ENCODE measurements around the gene PRRT2. TPM values are rescaled to one million over a fixed set of nuclear protein-coding genes. Genes with fewer than 3 reads are reported as not detected.
A peak's percentile ranks its signal among the peaks of the same experiment; 100 is the strongest.

PRRT2 gene
- total and polyA plus RNA-seq, 10 of the 15 experiments (the other 5 are each of a cell fraction or from before 2014, with no cell fraction given) = 0.08 to 0.49 (median 0.12) TPM; not detected in 4

DNA sequence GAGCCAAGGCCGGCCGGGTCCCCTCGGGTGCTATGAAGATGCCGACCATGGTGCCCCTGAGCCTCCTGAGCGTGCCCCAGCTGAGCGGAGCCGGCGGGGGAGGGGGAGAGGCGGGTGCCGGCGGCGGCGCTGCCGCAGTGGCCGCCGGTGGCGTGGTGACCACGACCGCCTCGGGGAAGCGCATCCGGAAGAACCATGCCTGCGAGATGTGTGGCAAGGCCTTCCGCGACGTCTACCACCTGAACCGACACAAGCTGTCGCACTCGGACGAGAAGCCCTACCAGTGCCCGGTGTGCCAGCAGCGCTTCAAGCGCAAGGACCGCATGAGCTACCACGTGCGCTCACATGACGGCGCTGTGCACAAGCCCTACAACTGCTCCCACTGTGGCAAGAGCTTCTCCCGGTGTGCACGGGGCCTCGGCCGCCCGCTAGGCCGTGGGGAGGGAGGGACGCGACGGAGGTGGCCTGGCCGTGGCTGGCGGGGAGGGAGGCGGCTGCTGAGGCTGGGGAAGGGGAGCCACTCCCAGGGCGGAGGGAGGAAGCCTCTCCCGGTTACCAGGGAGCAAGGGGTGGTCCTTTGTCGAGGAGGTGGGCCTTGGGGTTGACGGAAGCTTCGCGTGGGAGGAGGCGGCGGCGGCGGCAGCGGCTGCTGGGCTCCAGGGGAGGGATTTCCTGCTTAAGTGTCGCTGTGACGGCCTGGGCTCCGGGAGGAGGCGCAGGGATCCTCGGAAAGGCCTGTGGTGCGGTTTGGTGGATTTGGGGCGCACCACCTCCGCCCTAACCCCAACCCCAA lies 4.4 kb upstream of the PRRT2 start (continued):
- TF ChIP-seq FOS (IDR thresholded peaks at IDR 0.05; ENCODE audit: borderline replicate concordance, extremely low read depth, insufficient read length) = no peak
- TF ChIP-seq, protein P1, sequence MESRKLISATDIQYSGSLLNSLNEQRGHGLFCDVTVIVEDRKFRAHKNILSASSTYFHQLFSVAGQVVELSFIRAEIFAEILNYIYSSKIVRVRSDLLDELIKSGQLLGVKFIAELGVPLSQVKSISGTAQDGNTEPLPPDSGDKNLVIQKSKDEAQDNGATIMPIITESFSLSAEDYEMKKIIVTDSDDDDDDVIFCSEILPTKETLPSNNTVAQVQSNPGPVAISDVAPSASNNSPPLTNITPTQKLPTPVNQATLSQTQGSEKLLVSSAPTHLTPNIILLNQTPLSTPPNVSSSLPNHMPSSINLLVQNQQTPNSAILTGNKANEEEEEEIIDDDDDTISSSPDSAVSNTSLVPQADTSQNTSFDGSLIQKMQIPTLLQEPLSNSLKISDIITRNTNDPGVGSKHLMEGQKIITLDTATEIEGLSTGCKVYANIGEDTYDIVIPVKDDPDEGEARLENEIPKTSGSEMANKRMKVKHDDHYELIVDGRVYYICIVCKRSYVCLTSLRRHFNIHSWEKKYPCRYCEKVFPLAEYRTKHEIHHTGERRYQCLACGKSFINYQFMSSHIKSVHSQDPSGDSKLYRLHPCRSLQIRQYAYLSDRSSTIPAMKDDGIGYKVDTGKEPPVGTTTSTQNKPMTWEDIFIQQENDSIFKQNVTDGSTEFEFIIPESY (IDR thresholded peaks at IDR 0.05) = no peak
- 0 out of 2 replicates have a peak, but pooled peaks have one; percentile 4 for TF ChIP-seq TBL1XR1 (IDR thresholded peaks at IDR 0.05; ENCODE audit: low read depth, low read length)
- TF ChIP-seq MEF2A (IDR thresholded peaks at IDR 0.05; ENCODE audit: insufficient read depth, low read depth, low read length) = no peak
- TF ChIP-seq NR2C1 (IDR thresholded peaks at IDR 0.05) = no peak
- TF ChIP-seq, protein P2, sequence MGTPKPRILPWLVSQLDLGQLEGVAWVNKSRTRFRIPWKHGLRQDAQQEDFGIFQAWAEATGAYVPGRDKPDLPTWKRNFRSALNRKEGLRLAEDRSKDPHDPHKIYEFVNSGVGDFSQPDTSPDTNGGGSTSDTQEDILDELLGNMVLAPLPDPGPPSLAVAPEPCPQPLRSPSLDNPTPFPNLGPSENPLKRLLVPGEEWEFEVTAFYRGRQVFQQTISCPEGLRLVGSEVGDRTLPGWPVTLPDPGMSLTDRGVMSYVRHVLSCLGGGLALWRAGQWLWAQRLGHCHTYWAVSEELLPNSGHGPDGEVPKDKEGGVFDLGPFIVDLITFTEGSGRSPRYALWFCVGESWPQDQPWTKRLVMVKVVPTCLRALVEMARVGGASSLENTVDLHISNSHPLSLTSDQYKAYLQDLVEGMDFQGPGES (IDR thresholded peaks at IDR 0.05) = no peak
- no peak for TF ChIP-seq ESRRA (IDR thresholded peaks at IDR 0.05; ENCODE audit: low read length)
- no peak for TF ChIP-seq SREBF2 (IDR thresholded peaks at IDR 0.05; ENCODE audit: low read length)
- TF ChIP-seq TCF3 (IDR thresholded peaks at IDR 0.05; ENCODE audit: borderline replicate concordance, insufficient read depth, low read depth, low read length) = no peak; the same call in 1 of the 2 replicates
- peak; percentile 88 for TF ChIP-seq POLR2A (IDR thresholded peaks at IDR 0.05; ENCODE audit: low read depth, low read length)
- no peak for TF ChIP-seq ATF7 (IDR thresholded peaks at IDR 0.05; ENCODE audit: low read depth)
- no peak for TF ChIP-seq CHD4 (IDR thresholded peaks at IDR 0.05)
- TF ChIP-seq MYB (IDR thresholded peaks at IDR 0.05; ENCODE audit: borderline replicate concordance, low read depth, low read length) = no peak
- TF ChIP-seq DPF2 (IDR thresholded peaks at IDR 0.05) = peak; percentile 68; the same call in 1 of the 2 replicates
- peak; percentile 54 for TF ChIP-seq BACH1 (IDR thresholded peaks at IDR 0.05; ENCODE audit: borderline replicate concordance)
- 0 out of 2 replicates have a peak, but pooled peaks have one; percentile 37 for TF ChIP-seq YY1 (IDR thresholded peaks at IDR 0.05; ENCODE audit: low read depth, low read length)
- peak; percentile 100 for TF ChIP-seq HDGF (IDR thresholded peaks at IDR 0.05)
- no peak for TF ChIP-seq RFX5 (IDR thresholded peaks at IDR 0.05; ENCODE audit: low read depth, low read length)
- TF ChIP-seq ETV6 (conservative IDR thresholded peaks at IDR 0.05 in 1 of 2, IDR thresholded peaks at IDR 0.05 in 1 of 2; ENCODE audit: borderline replicate concordance in 1 of 2, low read depth in 1 of 2) = no peak
- TF ChIP-seq, protein P3, sequence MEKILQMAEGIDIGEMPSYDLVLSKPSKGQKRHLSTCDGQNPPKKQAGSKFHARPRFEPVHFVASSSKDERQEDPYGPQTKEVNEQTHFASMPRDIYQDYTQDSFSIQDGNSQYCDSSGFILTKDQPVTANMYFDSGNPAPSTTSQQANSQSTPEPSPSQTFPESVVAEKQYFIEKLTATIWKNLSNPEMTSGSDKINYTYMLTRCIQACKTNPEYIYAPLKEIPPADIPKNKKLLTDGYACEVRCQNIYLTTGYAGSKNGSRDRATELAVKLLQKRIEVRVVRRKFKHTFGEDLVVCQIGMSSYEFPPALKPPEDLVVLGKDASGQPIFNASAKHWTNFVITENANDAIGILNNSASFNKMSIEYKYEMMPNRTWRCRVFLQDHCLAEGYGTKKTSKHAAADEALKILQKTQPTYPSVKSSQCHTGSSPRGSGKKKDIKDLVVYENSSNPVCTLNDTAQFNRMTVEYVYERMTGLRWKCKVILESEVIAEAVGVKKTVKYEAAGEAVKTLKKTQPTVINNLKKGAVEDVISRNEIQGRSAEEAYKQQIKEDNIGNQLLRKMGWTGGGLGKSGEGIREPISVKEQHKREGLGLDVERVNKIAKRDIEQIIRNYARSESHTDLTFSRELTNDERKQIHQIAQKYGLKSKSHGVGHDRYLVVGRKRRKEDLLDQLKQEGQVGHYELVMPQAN (conservative IDR thresholded peaks at IDR 0.05) = peak; percentile 87
- TF ChIP-seq, protein P4, sequence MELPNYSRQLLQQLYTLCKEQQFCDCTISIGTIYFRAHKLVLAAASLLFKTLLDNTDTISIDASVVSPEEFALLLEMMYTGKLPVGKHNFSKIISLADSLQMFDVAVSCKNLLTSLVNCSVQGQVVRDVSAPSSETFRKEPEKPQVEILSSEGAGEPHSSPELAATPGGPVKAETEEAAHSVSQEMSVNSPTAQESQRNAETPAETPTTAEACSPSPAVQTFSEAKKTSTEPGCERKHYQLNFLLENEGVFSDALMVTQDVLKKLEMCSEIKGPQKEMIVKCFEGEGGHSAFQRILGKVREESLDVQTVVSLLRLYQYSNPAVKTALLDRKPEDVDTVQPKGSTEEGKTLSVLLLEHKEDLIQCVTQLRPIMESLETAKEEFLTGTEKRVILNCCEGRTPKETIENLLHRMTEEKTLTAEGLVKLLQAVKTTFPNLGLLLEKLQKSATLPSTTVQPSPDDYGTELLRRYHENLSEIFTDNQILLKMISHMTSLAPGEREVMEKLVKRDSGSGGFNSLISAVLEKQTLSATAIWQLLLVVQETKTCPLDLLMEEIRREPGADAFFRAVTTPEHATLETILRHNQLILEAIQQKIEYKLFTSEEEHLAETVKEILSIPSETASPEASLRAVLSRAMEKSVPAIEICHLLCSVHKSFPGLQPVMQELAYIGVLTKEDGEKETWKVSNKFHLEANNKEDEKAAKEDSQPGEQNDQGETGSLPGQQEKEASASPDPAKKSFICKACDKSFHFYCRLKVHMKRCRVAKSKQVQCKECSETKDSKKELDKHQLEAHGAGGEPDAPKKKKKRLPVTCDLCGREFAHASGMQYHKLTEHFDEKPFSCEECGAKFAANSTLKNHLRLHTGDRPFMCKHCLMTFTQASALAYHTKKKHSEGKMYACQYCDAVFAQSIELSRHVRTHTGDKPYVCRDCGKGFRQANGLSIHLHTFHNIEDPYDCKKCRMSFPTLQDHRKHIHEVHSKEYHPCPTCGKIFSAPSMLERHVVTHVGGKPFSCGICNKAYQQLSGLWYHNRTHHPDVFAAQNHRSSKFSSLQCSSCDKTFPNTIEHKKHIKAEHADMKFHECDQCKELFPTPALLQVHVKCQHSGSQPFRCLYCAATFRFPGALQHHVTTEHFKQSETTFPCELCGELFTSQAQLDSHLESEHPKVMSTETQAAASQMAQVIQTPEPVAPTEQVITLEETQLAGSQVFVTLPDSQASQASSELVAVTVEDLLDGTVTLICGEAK (IDR thresholded peaks at IDR 0.05; ENCODE audit: borderline replicate concordance) = no peak

All from GM12878 (cell line).